ENCODE results near the gene FOXF2.
"Not testable (repeated sequence)": the region's sequence is repeated elsewhere in the genome, so short reads cannot be mapped to it uniquely, and the experiment has no call there.

Gene FOXF2

DNA sequence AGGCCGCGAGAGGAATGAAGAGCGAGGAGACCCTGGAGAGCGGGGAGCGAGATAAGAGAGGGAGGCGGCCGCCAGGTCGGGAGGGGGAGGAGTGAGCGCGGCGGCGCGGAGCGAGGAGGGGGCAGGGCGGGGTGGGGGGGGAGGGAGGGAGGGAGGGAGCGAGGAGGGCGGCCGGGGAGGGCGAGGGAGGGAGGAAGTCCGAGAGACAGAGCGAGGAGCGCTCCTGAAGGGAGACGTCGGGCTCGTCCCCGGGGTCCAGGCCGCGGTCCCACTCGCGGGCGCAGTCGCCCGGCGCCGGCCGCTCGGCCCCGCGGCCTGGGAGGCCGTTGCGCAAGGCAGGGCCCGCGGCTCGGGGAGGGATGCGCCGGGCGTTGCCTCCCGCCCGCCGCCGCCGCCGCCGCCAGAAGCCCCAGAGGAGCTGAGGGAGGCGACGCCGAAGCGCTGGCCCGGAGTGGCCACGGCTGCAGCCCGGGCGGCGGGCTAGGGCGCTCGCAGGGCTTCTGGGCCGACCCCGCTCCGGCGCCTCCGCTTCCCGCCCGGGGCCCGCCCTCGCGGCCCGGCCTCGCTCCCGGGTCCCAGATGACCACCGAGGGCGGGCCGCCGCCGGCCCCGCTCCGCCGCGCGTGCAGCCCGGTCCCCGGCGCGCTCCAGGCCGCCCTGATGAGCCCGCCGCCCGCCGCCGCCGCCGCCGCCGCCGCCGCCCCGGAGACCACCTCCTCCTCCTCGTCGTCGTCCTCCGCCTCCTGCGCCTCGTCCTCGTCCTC, at the start of gene FOXF2:
Gene FOXF2, plus strand, starts transcription at position 208 of the 764 bp plus-strand sequence. Its CDS starts 372 bp downstream, at position 580.
- DNase-seq = no peak

DNA sequence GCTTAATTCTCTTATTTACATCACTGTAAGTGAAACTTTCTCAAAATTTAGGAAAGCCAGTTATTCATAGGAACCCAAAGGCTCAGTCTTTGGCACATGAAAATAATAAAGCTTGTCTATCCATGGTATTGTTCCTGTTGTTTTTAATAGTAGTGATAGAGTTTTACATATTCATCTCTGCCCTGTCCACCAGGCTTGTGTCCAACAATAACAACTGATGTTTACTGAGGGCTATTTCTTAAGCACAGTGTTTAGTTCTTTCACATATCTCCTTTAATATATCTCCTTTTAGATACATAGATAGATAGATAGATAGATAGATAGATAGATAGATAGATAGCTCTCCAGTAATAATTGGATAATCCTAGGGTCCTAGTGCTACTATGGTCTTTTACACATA, 43.3 kb upstream of the FOXF2 start:
- DNase-seq = no peak

DNA sequence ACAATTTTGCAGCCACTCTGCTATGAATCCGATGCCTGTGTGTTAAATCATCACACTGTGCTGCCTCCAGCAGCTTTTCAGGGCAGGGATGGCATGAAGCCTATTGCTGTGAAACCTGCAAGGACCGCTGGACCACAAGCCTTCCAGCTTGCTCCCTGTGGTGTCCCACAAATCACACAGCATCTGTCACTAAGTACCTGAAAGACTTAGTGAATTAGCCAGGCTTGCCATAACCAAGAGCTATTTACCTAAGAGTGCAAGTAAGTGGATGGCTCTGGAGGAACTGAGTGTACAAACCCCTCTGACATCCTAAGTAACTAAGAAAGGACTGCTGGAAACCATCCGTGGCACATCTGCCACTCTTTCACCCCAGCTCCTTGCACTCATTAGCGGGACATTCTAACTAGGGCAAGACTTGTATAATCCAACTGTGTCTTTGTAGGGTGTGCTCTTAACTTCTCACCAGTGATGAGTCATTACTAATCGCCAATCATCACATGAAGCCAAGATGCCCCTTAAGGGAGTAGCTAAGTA, 42.8 kb upstream of the FOXF2 start:
- no peak for DNase-seq

DNA sequence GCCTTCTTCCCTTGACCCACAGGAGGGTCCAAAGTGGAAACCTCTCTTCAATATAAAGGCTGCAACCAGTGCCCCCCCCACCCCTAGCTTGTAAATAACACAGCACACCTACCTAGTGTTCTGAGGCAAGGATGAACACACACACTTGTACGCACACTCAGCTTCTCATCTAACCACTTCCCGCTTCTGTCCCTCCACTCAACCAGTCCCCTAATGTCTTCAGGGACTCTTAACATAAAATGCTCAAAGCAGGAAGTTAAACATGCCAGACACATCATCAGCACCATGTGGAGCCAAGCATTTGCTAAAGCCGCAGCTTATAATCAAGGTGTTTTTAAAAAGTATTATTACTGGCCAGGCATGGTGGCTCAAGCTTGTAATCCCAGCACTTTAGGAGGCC, 42.2 kb upstream of the FOXF2 start:
- no peak for DNase-seq

DNA sequence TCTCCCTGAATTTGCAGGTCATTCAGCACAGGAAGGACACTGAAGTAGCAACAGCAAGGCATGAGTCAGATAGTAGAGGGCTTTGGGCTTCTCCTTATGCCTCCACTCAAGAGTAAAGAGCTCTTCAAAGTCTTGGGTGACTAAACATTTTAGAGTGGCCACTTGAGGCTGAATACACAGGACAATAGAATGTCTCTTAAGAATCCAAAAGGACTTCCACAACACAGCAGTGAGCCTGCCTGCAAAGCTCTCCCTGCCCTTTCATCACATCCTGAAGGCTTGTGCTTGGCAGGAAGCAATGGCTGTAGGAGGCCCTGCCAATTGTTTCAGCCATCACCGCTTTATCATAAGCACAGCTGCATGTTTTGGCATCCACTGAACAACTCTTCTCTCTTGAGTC, 40.7 kb upstream of the FOXF2 start:
- no peak for DNase-seq

DNA sequence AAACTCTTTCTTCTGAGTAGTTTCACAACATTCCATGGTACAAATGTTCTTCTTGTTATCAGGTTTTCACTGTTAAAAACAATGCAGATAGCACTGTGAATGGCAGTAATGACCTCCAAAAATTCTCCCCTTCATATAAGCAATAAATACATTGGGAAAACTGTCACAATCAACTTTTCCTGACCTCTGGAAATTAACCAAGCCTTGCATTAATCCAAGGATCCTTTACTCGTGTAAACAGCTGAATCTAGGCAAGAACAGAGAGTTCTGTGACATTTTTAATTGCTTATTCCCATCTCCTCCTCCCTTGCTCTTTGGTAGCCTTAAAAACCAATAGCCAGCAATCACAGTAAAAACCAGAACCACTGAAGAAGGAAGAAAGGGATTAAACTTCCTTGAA, 39.7 kb upstream of the FOXF2 start:
- DNase-seq = no peak

DNA sequence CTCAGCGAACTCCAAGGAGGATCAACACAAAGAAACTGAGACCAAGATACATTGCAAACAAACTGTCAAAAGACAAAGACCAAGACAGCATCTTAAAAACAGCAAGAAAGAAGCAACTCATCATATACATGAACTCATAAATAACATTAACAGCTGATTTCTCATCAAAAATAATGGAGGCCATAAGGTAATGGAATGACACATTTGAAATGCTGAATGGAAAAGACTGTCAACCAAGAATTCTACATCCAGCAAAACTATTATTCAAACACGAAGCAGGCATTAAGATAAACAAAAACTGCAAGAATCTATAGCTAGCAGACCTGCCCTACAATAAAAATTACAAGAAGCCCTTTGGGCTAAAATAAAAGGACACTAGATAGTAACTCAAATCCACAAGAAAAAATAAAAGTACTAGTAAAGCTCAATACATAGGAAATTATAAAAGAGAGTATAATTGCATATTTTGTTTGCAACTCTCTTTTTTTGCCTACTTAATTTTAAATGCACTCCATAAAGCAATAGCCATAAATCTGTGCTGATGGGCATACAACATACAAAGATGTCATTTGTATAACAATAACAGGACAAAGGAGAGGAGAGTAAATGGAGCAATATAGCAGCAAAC, 37.9 kb upstream of the FOXF2 start:
- DNase-seq = no peak

DNA sequence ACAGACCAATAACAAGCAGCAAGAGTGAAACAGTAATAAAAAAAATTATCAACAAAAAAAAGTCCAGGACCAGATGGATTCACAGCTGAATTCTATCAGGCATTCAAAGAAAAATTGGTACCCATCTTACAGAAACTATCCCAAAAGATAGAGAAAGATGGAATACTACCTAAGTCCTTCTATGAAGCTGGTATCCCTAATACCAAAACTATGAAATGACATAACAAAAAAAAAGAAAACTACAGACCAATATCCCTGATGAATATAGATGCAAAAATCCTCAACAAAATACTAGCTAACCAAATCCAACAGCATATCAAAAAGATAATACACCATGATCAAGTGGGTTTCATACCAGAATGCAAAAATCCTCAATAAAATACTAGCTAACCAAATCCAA, 34.3 kb upstream of the FOXF2 start:
- DNase-seq = not testable (repeated sequence)

DNA sequence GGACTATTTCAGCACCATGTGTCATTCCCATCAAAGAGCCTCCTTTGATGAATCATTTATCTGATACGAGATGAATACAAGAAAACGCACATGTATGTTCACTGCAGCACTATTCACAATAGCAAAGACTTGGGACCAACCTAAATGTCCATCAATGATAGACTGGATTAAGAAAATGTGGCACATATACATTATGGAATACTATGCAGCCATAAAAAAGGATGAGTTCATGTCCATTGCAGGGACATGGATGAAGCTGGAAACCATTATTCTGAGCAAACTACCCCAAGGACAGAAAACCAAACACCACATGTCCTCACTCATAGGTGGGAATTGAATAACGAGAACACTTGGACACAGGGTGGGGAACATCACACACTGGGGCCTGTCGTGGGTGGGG, 27.7 kb upstream of the FOXF2 start:
- not testable (repeated sequence) for DNase-seq

DNA sequence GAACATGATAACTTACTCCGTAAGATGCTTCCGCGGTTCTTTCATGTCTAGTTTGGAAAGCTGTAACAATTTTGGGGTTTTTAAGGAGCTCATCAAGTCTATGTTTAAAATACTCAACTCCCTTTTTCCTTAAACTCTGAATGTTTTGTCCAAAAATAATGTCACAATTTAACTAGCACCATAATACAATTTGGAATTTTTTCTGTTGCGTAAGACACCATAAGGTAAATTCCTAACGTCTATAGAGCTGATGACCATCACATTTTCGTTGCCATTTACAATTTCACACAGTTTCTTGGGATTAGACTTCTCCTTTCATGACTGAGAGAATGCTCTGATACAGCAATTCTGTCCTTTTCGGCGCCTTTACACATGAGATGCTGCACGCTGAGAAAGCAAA, 26.7 kb upstream of the FOXF2 start:
- DNase-seq = no peak

DNA sequence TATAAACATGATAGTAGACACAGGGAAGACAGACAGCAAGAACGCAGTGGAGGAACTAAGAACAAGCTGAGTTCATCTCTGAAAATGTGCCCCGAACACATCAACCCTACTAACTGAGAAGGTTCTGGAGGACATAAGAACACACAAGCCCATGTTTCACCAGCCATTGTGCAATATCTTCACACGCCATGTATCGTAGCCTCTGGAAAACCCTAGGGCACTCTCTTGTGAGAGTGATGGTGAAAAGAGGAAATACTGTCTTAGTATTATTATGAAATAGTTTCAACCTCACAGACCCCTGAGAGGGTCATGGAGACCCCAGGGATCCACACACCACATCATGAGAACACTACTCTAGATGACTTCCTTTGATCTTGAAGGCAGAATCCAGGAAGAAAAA, 26.1 kb upstream of the FOXF2 start:
- no peak for DNase-seq

DNA sequence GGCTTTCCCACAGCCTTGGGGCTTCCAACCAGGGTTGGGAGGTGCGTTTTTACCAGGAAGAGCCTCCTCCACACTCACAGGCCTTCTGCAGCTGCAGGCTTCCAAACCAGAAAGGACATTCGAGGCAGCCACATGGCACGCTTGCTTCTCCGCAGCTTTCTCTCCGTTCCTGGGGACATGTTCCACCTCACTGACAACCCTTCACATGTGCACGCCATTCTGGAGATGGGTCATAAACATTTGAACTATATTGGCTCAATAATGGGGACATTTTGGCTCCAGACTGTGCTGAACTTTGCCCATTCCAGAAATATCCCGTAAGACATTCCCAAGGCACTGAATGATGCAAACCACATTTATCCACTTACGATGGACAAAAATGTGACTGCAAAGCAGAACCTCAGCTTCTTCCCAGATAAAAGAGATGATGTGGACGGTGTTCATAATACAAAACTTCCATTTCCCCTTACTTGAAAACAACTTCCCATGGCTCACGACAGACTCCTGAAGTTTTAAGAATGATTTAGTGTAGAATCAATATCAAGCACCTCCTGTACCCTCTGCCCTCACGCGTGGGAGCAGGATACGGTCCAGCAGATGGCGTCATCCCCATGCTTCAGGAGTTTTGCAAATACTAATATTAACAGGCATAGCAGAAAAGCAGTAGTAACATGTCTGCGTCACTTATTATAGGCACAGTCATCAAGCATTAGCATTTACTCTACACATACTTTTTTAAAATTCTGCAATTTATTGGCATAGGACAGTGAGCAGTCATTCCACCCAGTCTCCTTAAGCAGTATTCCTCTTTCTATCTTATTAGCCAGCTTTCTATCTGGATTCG, 25.4 kb upstream of the FOXF2 start:
- no peak for DNase-seq

DNA sequence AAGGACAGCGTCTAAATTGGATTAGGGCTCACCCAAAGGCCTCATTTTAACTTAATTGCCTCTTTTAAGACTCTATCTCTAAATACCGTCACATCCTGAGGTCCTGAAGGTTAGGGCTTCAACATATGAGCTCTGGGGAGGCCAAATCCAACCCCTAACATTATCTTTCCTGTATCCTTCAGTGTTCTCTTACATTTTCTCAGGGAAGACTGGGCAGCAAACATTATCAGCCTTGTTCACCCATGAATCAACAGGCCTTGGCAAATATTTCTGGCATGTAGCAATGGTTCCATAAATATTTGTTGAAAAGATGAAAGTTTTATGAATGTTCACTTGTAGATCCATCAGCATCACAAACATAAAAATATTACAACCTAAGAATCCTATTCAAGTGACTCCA, 24.6 kb upstream of the FOXF2 start:
- DNase-seq = no peak

DNA sequence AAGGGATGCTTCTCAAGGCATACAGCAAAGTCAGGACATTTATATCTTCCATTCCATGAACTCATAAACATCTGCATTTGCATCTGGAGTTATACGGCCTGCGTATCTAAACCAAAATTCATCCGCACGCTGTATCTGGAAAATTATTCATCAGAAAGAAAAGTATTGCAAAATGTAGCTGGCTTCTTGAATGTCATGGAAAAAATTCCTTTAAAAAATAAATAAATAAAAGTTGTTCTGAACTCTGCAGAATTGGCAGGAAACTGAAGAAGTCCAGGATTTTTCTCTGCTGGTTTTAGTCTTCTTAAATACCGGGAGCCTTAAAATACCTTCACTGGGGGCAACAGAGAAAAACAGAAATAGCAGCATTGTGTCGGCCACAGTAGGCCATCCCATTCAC, 23.7 kb upstream of the FOXF2 start:
- DNase-seq = no peak

DNA sequence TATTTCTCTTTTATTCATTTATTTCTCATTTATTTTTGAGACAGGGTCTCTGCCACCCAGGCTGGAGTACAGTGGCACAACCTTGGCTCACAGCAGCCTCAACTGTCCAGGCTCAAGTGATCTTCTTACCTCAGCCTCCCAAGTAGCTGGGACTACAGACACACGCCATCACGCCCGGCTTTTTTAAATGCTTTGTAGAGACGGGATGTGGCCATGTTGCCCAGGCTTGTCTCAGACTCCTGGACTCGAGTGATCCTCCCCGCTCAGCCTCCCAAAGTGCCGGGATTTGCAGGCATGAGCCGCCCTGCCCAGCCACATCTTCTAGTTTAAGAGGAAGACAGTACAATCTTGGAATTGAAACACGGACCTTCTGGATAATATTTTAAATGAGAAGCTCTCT, 21.6 kb upstream of the FOXF2 start:
- no peak for DNase-seq

DNA sequence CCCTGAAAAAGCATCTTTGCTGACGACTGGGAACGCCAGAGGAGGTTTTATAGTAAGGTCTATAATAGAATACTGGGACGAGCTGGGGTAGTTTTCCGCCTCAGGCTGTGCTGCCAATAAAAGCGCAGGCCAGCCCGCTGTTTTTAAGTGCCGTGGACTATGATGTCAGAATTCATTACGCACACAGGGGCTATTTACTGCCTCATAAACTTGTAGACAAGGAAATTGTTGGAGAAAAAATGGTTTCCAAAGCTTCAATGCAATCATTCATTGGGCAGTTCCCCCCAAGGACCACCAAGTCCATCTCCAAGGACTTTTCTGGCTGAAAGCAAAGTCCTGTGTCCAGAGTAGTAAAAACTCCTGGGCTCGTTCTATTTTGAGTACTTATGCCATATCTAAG, 20.4 kb upstream of the FOXF2 start:
- DNase-seq = no peak

DNA sequence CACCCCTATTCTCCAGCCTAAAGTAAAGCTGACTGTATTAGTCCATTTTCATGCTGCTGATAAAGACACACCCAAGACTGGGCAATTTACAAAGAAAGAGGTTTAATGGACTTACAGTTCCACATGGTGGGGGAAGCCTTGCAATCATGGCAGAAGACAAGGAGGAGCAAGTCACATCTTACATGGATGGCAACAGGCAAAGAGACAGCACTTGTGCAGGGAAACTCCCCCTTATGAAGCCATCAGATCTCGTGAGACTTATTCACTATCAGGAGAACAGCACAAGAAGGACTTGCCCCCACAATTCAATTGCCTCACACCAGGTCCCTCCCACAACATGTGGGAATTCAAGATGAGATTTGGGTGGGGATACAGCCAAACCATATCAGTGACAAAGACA, 19.7 kb upstream of the FOXF2 start:
- not testable (repeated sequence) for DNase-seq

DNA sequence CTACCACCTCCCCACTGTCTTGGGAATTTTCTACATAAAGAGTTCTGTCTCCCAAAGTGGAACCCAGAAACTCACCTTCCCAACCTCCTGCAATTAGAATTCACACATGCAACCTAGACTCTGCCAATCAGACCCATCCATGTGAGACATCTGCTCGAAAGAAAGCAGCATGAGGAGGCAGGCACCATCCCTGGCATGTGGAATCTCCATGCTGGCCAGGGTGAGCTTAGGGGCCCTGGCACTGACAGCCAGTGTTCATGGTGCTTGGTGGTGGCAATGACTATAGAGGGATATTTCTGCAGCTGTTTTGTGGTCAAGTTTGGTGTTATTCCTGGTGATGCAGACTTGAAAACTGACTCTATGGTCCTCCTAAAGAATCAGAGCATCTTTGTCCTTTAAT, 17.4 kb upstream of the FOXF2 start:
- no peak for DNase-seq

DNA sequence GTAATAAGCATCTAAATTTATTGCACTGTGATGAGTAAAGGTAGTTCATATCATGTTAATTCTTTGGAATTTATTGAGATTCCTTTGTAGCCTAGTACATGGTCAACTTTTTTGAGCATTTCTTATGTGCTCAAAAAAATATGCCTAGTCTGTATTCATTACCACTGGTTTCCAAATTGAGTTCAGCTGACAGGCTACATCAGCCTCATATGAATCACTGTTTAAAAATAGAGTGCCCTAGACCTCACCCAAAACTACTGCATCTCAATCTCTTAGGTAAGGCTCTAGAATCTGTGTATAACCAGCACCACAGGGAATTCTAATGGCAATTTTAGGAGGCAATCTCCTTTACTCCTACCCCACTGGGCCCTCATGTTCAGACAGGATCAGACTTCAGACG, 16.7 kb upstream of the FOXF2 start:
- no peak for DNase-seq

DNA sequence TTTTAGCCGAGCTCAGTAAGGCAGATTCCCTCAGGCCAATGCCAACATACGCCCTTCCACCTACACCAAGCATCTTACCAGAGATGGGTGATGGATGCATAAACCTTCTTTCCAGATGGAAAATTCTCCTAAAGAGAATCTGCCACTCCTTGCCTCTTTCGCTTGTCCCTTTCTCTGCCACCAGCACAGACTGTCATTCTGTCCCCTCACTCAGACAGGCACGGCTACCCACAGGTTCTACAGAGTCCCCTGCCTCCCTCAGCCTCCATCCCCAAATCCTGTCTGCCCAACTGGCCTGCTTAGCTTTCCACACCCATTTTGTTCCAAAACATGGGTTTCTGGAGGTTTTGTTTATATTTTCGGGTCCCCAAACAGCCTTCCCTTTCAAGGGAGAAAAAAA, 12.7 kb upstream of the FOXF2 start:
- no peak for DNase-seq

DNA sequence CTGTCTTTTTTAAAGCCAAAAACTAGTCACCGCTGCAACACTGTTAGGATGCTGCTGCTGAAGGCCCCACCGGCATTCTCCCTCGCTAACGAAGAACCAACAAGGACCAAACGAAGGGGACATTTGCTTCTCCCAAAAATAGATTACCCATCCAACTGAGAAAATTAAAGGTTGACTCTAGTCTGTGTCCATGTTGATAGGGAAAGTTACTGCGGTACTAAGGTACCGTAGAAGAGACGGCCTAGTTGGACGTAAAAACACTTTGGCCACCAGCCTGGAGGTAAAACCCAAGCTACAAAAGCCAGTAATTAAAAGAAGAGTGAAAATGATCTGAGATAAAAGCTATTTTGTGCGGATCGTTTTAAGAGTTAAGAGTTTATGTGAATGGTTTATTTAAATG, 11.8 kb upstream of the FOXF2 start:
- no peak for DNase-seq

DNA sequence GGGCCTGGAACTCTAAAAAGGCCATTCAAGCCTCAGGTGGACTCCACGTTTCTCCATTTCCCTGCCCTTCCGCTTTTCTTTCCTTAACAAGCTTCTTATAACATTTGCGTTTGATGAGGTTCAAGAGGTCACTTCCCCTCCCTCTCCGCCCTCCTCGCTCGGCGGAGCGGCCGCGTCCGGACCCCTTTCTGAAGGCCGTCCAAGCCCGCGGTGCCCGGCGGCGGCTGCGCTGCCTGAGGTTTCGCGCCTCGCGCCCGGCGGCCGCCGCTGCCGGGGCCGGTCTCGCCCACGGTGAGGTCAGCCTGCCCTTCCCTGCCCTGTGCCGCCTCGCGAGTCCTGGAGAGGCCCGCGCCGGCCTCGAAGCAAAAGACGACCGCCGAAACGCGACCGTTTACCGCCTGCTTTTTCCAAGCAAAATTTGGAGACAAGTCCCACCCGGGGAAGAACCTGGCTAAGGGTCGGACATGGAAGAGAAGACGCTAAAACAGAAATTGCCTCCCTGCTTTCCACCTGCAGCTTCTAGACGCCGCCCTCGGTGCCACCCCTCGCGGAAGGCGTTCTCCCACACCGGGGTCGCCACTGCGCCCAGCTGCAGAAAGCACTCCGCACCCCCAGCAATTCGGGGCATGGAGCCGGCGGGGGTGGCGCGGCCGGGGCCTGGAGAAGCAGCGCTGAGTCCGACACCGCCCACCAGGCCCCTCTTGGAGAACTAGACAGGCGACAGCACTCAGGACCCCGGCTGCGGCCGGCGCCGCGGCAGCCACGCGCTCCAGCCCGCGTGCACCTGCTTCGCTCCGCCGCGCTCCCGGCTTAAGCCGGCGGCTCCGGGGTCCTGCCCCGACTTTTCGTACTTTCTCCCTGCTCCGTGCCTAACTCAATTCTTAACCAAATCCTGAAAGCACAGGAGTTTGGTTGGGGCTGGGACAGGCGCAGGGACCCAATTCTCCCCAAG, 11.0 kb upstream of the FOXF2 start:
- DNase-seq = no peak

Data from amniotic stem cell (primary cell).